Calu3 (cell line): Measurements from ENCODE around the gene PXT1. TPM values are rescaled to one million over a fixed set of nuclear protein-coding genes. Genes with fewer than 3 reads are reported as not detected.
"Not testable (repeated sequence)": the region's sequence is repeated elsewhere in the genome, so short reads cannot be mapped to it uniquely, and the experiment has no call there.

Source experiments
- BruUV-seq: library from RNA; stranded (reverse); fragments of 400-500 nt; replicated peaks from 2 replicates; lab custom pipeline; 2021; lab: Mats Ljungman, UMichigan
- CTCF ChIA-PET: fragments of 300-600 bp; sonication (Branson Sonifier 250); formaldehyde crosslinking; loops from one replicate; lab custom pipeline; 2022; ENCODE audit warnings: antibody characterized with exemption; lab: Charles Lee
- DNase-seq: peaks from one replicate; pipeline ENCODE4 v3.0.0; 2022
- H3K27ac Mint-ChIP-seq: one replicate; pipeline ENCODE4 v1.8.0; 2022; ENCODE audit warnings: mixed read lengths; ENCODE audit not compliant: unreplicated experiment
- H3K27me3 Mint-ChIP-seq: one replicate; pipeline ENCODE4 v1.8.0; 2022; ENCODE audit warnings: mixed read lengths; ENCODE audit not compliant: unreplicated experiment
- H3K36me3 Mint-ChIP-seq: one replicate; pipeline ENCODE4 v1.8.0; 2022; ENCODE audit warnings: mild to moderate bottlenecking, moderate library complexity, mixed read lengths; ENCODE audit not compliant: insufficient read depth, unreplicated experiment
- H3K4me1 Mint-ChIP-seq: one replicate; pipeline ENCODE4 v1.8.0; 2022; ENCODE audit warnings: mild to moderate bottlenecking, low read depth, mixed read lengths; ENCODE audit not compliant: unreplicated experiment
- H3K4me3 Mint-ChIP-seq: one replicate; pipeline ENCODE4 v1.8.0; 2022; ENCODE audit warnings: mild to moderate bottlenecking, low read depth, moderate library complexity, mixed read lengths; ENCODE audit not compliant: unreplicated experiment
- H3K9me3 Mint-ChIP-seq: one replicate; pipeline ENCODE4 v1.8.0; 2022; ENCODE audit warnings: low read depth, mixed read lengths; ENCODE audit not compliant: unreplicated experiment
- CTCF ChIP-seq: fragments of 200-600 bp; IDR thresholded peaks from one replicate; pipeline ENCODE4 v1.8.0; 2022; ENCODE audit warnings: antibody characterized with exemption; ENCODE audit not compliant: unreplicated experiment
- intact Hi-C: fragments of 100-400 bp; cut with micrococcal nuclease; formaldehyde crosslinking; loops from one replicate; pipeline ENCODE4 v1.10.0; 2022; ENCODE audit not compliant: unreplicated experiment
- total RNA-seq: library from RNA; stranded (reverse); gene quantifications from 2 replicates; pipeline ENCODE4 v1.2.3, GENCODE V29; 2022

Gene PXT1
- total RNA-seq, 1 experiment from 2014 or later, result 0.21 TPM

DNA sequence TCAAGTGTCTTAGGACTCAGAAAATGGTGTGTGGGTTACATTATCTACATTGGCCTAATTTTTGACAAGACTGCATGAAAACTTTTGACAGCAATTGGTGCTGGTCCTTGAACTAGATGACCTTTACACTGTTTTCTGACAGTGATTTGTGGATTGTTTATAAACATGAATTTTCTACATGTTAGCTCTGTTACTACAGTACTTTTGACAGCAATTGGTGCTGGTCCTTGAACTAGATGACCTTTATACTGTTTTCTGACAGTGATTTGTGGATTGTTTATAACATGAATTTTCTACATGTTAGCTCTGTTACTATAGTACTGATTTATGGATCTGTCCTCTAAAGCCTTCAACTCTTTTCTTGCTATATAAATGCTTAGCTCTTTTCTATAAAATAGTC lies 16.8 kb upstream of the PXT1 start:
- CTCF ChIA-PET, result no interaction called here
- Mint-ChIP-seq H3K9me3 (no peaks in the 10 kb centered on the region), H3K4me3 (no peak overlapping the region), H3K27me3 (no peaks in the 10 kb centered on the region), H3K27ac (no peak overlapping the region), H3K36me3 (peaks cover 6% of the 10 kb centered on the region), H3K4me1 (no peaks in the 10 kb centered on the region)
- intact Hi-C loops, result no loop called here
- BruUV-seq, result no TSS peak
- no peak for TF ChIP-seq CTCF
- no peak for DNase-seq

DNA sequence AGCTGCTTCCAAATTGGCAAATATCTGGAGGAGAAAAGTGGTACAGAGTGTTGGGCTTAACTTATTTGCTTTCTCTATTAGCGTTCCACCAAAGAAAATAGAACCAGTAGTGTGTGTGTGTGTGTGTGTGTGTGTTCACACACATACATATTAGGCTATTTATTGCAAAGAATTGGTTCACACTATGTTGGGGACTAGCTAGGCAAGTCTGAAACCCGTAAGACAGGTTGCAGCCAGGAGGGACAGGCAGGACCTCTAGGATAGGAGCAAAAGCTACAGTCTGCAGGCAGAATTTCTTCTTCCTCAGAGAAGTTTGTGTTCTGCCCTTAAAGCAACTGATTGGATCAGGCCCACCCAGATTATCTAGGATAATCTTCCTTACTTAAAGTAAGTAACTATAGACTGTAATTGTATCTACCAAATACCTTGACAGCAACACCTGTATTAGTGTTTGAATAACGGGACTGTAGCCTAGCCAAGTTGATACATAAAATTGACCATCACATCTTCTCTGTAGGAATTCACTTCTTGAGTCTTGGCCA lies 12.9 kb upstream of the PXT1 start:
- no peak overlapping the region for H3K27ac Mint-ChIP-seq
- intact Hi-C loops, result no loop called here
- peak; percentile 49 for DNase-seq
- H3K4me1 Mint-ChIP-seq, result no peaks in the 10 kb centered on the region
- no peak for TF ChIP-seq CTCF
- CTCF ChIA-PET, result interaction anchor here (1.3 to 1.4 kb wide), 2 partner anchors 9 to 32 kb away, joined by 3 to 4 read pairs; no protein-coding TSS in a partner anchor
- peaks cover 13% of the 10 kb centered on the region for H3K36me3 Mint-ChIP-seq
- no peaks in the 10 kb centered on the region for H3K9me3 Mint-ChIP-seq
- no peaks in the 10 kb centered on the region for H3K27me3 Mint-ChIP-seq
- H3K4me3 Mint-ChIP-seq, result no peak overlapping the region
- no TSS peak for BruUV-seq

DNA sequence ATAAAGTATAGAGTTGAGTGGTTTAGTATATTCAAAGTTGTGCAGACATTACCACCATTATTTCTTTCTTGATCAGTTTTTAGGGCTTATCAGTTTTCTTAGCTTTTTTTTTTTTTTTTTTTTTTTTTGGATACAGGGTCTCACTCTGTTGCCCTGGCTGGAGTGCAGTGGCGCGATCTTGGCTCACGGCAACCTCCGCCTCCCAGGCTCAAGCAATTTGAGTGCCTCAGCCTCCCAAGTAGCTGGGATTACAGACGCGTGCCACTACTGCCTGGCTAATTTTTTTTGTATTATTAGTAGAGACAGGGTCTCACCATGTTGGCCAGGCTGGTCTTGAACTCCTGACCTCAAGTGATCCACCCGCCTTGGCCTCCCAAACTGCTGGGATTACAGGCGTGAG lies 10.2 kb upstream of the PXT1 start:
- H3K36me3 Mint-ChIP-seq, result peaks cover 21% of the 10 kb centered on the region
- BruUV-seq, result not testable (repeated sequence)
- CTCF ChIA-PET, result interaction anchor here (0.6 to 0.7 kb wide), 3 partner anchors 10 to 626 kb away, joined by 3 to 5 read pairs (median 4); no protein-coding TSS in a partner anchor

DNA sequence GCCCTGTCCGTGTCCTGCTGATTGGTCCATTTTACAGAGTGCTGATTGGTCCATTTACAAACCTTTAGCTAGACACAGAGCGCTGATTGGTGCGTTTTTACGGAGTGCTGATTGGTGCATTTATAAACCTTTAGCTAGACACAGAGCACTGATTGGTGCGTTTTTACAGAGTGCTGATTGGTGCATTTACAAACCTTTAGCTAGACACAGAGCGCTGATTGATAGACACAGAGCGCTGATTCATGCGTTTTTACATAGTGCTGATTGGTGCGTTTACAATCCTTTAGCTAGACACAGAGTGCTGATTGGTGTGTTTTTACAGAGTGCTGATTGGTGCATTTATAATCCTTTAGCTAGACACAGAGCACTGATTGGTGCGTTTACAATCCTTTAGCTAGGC lies 6.5 kb upstream of the PXT1 start:
- BruUV-seq, intact Hi-C loops, DNase-seq, H3K9me3 Mint-ChIP-seq, H3K27me3 Mint-ChIP-seq, H3K4me3 Mint-ChIP-seq, H3K27ac Mint-ChIP-seq, CTCF ChIA-PET: not testable (repeated sequence)
- Mint-ChIP-seq H3K36me3 (peaks cover 23% of the 10 kb centered on the region), H3K4me1 (peaks cover 18% of the 10 kb centered on the region)

More for the DNA sequence above, 10.2 kb upstream of the PXT1 start:
- DNase-seq, H3K4me1 Mint-ChIP-seq, H3K27ac Mint-ChIP-seq, H3K4me3 Mint-ChIP-seq, intact Hi-C loops, H3K27me3 Mint-ChIP-seq, H3K9me3 Mint-ChIP-seq: not testable (repeated sequence)

DNA sequence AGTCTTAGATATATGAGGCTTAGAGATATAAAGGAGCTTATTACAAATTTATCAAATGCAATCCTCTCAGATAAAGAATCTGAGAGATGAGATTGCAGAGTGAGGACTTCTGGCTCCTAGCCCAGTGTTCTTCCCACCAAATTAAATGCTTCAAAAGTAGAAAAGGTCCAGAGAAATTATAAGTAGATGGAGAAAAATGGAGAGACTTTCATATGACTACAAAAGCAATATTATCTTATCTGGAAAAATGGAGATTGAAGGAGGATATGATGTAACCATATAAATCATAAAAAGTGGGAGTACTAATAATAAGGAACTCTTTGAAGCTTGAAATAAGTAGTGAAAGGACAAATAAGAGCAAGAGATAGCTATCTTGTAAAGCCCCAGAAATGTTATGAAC lies 3.0 kb upstream of the PXT1 start:
- no peak for TF ChIP-seq CTCF
- intact Hi-C loops, result no loop called here
- Mint-ChIP-seq H3K4me1 (peaks cover 32% of the 10 kb centered on the region), H3K27me3 (no peaks in the 10 kb centered on the region), H3K9me3 (no peaks in the 10 kb centered on the region), H3K27ac (no peak overlapping the region), H3K4me3 (peak overlapping the region; percentile 95), H3K36me3 (peaks cover 45% of the 10 kb centered on the region)
- CTCF ChIA-PET, result interaction anchor here (0.9 kb wide), 1 partner anchor 9 kb away, joined by 4 read pairs; no protein-coding TSS in a partner anchor
- no TSS peak for BruUV-seq
- DNase-seq, result no peak
